CD4-positive, alpha-beta T cell treated with Interleukin-10 for 1 hour (primary cell): ENCODE results near the gene DEFB131B.
"Not testable (repeated sequence)": the region's sequence is repeated elsewhere in the genome, so short reads cannot be mapped to it uniquely, and the experiment has no call there.

Experiments used
- DNase-seq: peaks from one replicate; pipeline ENCODE4 v3.0.0-alpha.2; 2020

The DEFB131B gene

GRCh38 chr11:71878059-71878458 is at the start of gene DEFB131B:
Gene DEFB131B, plus strand, starts transcription at chr11:71878453. Its CDS starts 0 bp downstream, at chr11:71878453.
- DNase-seq = not testable (repeated sequence)

- not testable (repeated sequence) for DNase-seq
Observed at GRCh38 chr11:71829247-71829646, 49.0 kb upstream of the DEFB131B start.

GRCh38 chr11:71829686-71830085 is 48.6 kb upstream of the DEFB131B start:
- DNase-seq = not testable (repeated sequence)

DNA sequence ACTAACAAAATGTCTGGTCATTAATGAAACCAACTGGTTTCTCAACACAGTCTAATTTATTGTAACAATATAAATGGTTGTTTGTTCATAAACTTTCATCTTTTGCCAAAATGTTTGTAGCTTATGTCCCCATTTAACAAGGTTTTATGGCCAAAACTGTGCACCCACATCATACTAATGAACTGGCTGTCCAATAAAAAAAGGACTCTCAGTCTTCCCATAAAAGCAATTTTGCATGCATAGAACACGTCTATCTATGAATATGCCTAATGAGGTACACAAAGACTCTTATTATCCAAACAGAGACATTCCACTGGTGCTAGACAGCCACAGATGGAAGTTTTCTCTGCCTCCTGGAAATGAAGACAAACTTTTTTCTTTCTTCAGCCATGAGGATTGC is 45.4 kb upstream of the DEFB131B start, which contains the start of gene DEFB108B:
Gene DEFB108B, plus strand, starts transcription at position 390 of the 400 bp plus-strand sequence. Its CDS starts 0 bp downstream, at position 390.
- not testable (repeated sequence) for DNase-seq

DNA sequence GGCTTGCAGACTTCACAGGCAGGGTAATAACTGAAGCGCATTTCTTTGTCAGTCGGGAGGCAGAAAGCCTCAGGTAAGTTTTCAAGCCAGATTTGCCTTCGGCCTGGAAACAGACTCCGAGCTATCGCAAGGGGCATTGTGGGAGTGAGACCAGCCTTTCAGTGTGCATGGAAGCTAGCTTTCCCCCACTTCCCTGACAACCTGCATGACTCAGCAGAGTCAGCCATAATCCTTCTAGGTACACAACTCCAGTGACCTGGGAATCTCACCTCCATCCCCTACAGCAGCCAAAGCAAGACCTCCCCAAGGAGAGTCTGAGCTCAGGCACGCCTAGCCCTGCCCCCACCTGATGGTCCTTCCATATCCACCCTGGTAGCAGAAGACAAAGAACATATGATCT is 35.5 kb upstream of the DEFB131B start:
- DNase-seq = not testable (repeated sequence)

GRCh38 chr11:71843355-71843754 is 34.9 kb upstream of the DEFB131B start:
- not testable (repeated sequence) for DNase-seq

DNA sequence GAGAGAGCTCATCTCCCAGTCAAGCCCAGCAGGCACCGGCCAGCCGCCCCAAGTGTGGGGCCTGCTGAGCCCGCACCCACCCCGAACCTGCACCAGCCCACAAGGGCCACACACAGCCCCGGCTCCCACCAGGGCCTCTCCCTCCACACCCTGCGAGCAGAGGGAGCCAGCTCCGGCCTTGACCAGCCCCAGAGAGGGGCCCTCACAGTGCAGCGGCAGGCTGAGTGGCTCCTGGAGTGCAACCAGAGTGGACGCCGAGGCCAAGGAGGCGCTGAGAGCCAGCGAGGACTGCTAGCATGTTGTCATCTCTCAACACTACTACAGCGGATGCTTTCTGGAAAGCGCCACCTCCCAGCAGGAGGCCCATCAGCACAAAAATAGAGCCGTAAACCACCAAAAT is 34.4 kb upstream of the DEFB131B start:
- DNase-seq = no peak

GRCh38 chr11:71853895-71854294 is 24.4 kb upstream of the DEFB131B start:
- DNase-seq = not testable (repeated sequence)

DNA sequence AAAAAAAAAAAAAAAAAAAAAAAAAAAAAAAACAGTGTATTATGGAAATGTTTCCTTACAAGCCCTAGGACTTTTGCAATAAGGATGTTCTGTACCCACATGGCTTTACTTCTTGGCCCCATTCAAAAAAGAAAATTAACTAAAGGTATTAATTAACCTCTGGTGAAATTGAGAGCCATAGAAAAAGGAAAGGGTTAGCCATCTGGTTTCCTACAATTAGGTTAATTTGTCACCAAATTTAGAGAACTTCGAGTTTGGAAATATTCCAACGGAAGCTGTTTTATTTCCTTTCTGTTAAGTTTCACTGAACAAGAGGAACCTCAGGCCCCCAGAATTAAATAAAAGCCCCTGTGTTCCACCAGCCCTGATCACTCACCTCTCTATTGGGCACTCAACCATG is 22.4 kb upstream of the DEFB131B start:
- not testable (repeated sequence) for DNase-seq

DNA sequence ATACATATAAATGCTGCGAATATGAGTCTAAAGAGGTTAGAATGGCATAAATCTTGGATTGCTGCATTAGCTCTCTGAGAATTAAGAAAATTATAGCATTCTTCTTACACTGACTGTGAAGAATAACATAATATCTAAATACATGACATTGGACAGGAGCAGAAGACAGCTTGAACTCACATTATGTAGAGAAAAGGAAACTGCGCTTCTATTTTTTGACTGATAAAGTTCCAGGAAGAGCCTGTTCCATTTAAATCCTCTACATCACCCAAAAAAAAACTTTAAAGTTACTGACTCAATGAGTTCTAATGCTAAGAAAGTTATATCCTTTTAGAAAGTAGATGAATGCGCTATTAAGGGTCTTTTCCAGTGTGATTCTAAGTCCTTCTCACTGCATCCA is 17.4 kb upstream of the DEFB131B start:
- DNase-seq = not testable (repeated sequence)

GRCh38 chr11:71863978-71864627 is 14.2 kb upstream of the DEFB131B start:
- peak; percentile 41 for DNase-seq

- not testable (repeated sequence) for DNase-seq
Observed at GRCh38 chr11:71867209-71867608, 11.0 kb upstream of the DEFB131B start.

DNA sequence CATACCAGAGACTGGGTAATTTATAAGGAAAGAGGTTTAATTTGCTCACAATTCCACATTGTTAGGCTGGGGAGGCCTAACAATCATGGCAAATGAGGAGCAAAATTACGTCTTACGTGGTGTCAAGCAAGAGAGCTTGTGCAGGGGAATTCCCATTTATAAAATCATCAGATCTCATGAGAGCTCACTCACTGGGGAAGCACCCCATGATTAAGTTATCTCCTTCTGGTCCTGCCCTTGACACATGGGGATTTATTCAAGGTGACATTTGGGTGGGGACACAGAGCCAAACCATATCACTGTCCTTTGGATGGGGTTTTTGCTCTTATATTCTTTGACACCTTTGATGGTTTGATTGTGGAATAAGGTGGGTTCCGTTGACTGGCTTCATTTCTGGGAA is 8.3 kb upstream of the DEFB131B start:
- not testable (repeated sequence) for DNase-seq

GRCh38 chr11:71870661-71871060 is 7.6 kb upstream of the DEFB131B start:
- not testable (repeated sequence) for DNase-seq

GRCh38 chr11:71876262-71876661 is 2.0 kb upstream of the DEFB131B start:
- not testable (repeated sequence) for DNase-seq

- DNase-seq = not testable (repeated sequence)
Observed at GRCh38 chr11:71885806-71886205, 7.6 kb downstream of the DEFB131B start.

DNA sequence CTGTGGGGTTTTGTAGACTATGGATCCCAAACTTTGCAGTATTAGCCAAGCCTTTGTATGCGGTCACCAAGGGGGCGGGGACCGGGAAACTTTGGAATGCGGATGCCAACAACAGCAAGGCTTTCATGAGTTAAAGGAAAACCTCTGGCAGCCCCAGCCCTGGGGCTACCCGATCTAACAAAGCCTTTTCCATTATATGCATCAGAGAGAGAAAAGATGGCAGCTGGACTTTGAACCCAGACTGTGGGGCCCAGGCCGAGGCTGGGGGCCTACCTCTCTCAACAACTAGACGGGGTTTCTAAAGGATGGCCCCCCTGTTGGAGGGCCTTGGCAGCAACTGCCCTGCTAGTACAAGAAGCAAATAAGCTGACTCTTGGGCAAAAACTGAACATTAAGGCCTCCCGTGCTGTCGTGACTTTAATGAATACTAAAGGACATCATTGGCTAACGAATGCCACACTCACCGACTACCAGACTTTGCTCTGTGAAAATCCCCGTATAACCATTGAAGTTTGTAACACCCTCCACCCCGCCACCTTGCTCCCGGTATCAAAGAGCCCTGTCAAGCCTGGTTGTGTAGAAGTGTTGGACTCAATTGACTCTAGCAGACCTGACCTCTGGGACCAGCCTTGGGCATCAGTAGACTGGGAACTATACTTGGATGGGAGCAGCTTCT is 10.2 kb downstream of the DEFB131B start:
- DNase-seq = not testable (repeated sequence)

GRCh38 chr11:71889181-71889872 is 11.1 kb downstream of the DEFB131B start:
- not testable (repeated sequence) for DNase-seq

GRCh38 chr11:71895961-71896360 is 17.7 kb downstream of the DEFB131B start:
- DNase-seq = no peak

DNA sequence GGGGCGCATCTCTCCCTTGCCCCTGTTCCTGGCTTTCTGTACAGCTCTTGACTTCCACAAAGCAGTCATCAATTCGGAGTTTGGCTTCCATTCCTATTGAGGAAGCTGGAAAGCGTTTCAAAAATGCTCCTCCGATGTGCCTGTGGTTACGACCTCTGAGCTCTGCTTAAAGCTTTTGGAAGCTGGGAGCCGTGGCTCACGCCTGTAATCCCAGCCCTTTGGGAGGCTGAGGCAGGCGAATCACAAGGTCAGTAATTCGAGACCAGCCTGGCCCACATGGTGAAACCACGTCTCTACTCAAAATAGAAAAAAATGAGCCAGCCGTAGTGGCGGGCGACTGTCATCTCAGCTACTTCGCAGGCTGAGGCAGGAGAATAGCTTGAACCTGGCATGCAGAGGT is 22.9 kb downstream of the DEFB131B start:
- not testable (repeated sequence) for DNase-seq

DNA sequence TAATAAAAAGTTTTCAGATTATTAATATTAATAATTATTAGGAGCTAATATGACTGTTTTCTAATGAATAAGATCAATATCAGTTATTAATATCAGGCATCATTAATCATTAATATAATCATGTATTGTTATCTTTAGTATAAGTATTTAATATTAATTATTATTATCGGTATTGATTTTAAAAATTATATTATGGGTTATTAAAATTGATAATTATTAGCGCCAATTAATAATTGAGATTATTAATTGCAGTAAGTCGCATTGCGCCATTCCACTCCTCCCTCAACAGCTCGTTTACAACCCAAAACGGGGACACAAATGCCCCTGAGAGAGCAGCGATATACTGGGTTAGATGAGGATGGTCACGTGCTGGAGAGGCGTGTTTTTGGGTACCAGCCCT is 30.0 kb downstream of the DEFB131B start:
- no peak for DNase-seq

DNA sequence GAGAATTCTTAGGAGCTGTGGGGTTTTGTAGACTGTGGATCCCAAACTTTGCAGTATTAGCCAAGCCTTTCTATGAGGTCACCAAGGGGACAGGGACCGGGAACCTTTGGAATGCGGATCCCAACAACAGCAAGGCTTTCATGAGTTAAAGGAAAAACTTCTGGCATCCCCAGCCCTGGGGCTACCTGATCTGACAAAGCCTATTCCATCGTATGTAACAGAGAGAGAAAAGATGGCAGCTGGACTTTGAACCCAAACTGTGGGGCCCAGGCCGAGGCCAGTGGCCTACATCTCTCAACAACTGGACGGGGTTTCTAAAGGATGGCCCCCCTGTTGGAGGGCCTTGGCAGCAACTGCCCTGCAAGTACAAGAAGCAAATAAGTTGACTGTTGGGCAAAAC is 32.5 kb downstream of the DEFB131B start:
- DNase-seq = not testable (repeated sequence)

GRCh38 chr11:71911321-71911985 is 33.2 kb downstream of the DEFB131B start:
- peak; percentile 5 for DNase-seq
